GM19043 (cell line): ENCODE data around the gene NEBL.

Experiments used
- ATAC-seq: cut with Tn5 transposase; IDR thresholded peaks from one replicate; pipeline ENCODE4 v1.9.1; 2021; ENCODE audit warnings: low read depth; ENCODE audit not compliant: unreplicated experiment

Gene NEBL

GRCh38 chr10:20903635-20904390, 6.7 kb upstream of the NEBL start:
- no peak for ATAC-seq

DNA sequence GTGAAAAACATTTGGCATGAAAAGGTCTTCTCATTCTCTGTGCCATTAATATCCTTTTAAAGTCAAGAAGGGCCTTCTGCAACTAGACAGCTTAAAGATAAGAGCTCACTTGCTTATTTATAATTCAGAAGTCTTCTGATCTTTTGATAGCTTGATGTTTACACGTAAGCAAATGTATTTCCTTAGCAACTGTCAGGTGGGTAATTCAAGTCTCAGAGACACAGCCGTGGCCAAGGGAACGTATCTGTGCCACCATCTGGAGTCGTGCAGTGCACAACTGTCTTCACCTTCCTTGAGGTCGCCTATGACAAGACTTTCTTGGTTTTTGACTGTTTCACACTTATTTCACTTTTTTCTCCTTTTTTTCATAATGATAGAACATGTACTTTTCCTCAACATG, 4.0 kb upstream of the NEBL start:
- ATAC-seq, result no peak

DNA sequence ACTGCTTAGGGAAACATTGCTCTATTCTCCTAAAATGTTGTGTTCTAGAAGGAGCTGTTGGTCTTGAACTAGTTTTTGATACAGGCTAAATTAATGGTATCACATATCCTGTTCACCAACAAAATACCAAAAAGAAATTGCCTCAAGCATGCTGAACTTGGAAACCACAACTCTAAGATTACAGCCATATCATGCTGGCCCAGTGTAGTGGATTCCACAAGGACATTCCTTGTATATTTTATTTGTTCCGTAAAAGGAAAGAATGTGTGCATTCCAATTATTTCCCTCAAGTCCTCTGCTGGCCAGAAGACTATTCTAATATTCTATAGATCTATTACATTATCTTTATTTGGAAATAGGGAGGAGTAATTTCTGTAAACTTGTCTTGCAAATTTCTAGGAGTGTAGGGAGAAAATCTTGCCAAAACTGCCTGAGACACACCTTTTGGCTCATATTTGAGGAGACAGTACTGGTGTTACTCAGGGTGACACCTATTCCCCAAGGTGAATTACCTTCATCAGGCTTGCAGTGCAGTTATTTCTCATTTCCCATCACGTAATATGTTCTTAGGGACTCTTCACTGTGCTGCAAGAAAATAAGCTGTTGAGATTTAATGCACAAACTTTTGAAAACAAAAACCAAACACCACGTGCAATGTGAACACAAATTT, 1.9 kb upstream of the NEBL start:
- ATAC-seq, result no peak

DNA sequence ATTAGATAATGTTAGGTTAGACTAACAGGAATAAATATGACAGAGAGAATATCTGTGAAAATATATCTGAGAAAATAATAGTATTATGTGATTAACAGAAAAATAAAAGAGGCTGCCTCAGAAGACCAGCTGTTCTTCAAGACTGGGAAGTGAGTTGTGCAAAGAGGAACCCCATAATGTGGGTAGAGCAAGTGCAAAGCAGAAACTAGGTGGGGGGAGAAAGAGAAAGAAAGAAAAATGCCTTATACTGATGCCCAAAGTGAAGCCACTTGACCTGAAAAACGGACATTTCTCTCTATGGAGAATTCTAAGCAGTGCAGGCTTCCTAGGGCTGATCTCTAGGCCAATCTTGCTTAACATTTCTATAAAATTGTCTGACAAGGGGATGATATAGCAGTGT, 3.8 kb downstream of the NEBL start:
- no peak for ATAC-seq

DNA sequence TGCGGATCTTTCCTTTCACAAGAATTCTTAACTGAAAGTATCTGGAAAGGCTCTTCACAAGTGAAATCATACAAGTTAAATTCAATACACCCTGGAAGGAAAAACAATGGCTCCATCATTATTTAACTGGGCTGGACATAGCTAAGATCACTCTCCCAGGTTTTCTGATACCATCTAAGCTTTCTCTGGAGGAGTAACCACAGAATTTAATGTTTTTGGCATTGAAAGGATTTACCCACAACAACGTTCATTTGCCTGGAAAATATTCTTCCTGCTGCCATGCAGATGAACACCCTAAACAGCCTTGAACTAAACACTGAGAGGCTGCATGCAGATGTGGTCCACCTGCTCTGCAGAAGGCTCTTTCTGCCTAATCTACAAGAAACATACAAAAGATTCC, 4.3 kb downstream of the NEBL start:
- ATAC-seq, result no peak

GRCh38 chr10:20892011-20892585, 5.0 kb downstream of the NEBL start:
- no peak for ATAC-seq

GRCh38 chr10:20891338-20891714, 5.8 kb downstream of the NEBL start:
- ATAC-seq, result no peak

- no peak for ATAC-seq
Measured at GRCh38 chr10:20890491-20891337, 6.4 kb downstream of the NEBL start.

GRCh38 chr10:20890009-20890408, 7.1 kb downstream of the NEBL start:
- ATAC-seq, result no peak

DNA sequence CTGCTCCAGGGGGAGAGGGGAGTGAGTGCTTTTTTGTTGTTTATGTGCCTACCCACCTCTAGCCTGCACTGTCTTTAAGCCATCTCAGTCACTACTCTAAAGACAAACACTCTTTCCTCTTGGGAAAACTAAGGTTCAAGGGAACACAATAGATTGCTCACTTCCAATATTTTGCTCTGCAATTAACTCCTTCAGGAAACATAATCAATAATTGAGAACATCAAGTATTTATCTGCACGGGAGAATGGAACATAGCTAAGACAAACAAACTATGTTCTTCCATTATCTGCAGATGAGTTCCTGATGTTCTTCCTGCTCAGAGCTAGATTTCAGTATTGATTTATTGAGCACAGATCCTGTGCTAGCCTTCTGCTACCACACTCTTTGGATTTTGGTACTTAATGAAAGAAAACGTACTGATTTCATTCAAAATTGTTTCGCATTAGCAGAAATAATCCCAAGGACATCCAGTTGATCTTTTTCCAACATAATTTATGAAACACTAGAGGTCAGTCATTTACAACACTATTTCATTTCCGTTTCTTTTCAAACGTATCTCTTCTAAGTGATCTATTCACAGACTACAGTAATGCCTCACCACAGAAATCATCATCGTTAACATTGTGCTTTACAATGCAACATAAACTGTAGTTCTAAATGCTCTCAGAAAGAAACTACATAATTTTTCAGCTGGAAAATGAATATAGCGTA, 8.3 kb downstream of the NEBL start:
- no peak for ATAC-seq

DNA sequence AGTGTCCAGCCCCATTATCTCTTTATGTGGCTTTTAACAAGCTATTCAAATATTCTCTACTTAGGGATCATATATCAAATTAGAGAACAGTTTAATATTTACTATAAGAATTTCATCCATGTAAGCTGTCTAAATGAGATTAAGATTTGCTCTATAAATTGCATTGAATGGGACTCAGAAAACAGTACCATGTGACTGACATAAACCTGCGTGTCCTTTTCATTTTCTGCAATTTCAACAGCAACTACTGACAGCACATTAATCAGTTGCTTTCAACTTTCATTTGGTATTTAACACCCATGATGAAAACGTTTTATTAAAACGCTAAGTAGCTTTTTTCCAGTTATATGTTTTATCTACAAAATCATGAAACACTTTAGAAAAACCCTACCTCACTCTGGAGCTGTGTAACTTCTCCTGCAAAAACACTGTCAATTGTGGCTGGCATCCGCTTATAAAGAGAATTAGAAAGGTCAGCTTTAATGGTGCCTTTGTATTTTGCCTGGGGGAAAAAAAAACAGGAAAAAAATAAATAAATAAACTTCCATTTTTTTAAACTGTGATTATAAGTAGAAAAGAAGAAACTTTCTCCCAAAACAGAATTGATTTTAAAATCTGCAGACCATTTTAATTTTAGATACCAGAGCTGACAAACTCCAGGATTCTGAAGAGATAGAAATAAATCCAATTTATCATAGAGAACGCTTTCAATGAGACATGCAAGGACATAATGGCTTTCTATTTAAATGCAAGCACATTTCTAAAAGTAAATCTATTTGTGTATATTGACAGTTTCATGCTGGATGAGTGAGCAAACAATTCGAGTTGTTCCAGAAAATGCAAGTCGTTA, 9.2 kb downstream of the NEBL start:
- no peak for ATAC-seq

GRCh38 chr10:20885678-20886077, 11.4 kb downstream of the NEBL start:
- ATAC-seq, result no peak

DNA sequence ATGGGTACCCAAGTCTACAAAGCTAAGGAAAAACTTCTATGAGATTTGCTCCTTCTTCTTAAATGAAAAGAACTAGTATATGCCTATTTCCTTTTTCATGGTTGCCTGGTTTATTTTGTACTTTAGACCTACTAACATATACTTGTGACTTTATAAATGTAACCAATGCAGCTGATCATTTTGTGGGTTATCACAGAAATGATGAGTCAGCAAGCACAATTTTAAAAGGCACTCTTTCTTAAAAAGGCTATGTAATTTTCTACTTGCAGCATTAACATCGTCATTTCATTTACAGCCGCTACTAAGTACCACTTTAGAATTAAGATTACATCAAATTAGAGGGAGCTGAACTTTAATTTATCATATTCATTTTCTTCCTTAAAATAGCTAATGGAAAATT, 13.6 kb downstream of the NEBL start:
- no peak for ATAC-seq

GRCh38 chr10:20882091-20882490, 15.0 kb downstream of the NEBL start:
- ATAC-seq, result no peak

DNA sequence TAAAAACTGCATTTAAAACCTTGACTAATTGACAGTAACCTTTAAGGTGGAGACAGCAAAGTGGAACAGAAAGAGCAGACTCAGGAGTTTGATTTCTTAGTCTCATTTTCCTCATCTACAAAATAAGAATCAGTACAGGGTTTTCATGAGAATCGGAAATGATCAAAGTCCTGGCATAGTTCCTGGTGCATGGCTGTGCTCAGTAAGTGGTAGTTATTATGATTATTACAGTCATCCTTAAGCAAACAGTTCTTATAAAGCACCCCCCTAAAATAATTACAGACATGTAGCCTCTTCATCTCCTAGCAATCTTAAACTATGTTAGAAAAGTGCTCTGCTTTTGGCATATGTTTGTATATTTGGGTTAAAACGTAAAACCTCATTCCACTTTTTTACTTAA, 18.0 kb downstream of the NEBL start:
- no peak for ATAC-seq

DNA sequence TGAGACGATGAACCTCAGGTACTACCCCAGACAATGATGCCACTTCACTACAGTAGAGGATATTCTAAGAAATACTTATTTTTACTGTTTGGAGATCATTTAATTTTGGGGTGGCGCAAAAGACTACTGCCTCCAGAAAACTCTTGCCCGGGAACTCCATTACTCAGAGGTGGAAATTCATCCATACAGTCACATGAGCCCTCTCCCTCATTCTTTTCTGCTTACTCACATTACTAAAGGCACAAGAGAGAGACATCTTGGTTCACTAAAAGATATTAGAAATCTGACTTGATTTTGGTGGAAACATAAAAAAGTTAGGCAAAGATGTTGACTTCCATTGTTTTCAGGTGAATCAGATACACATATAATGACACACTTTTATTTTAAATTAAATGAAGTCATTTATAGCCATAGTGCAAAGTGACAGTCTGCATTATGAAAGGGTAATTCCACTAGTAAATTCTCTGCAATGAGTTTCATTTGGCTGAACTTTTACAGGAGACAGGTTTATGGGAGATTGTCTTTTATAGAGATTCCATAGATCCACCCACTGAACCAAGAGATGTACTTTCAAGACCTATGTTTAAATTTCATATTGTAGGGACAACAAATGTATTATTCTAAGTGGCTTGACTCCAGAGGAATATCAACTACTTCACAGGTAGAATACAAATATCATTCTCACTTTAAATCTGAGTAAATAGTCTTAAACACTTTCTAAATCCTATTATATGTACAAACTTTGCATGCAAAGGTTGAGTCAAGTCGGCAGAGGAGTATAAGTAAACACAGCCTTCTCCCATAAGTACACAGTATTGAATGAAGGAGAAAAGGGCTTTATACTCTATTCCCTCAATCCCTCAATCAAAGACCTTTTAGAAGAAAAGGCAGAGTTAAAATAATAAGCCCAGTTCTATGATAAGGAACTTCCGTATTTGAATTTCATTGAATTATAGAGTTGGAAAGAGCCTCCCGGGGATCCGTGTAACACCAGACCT, 18.8 kb downstream of the NEBL start:
- no peak for ATAC-seq

DNA sequence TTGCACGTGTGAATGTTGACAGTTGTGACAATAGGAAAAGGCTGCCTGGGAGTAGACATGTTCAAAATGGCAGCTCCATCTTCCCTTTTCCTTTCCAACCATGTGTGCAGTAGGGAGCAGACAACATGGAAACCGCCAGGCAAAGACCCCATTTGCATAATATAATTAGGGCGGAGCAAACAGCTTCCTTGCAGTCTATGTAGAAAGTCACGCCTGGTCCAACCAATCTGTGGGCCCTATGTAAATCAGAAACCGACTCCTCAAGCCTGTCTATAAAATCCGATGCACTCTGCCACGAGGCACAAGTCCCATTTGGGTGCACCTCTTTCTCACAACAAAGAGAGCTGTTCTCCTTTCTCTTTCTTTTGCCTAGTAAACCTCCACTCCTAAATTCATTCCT, 19.6 kb downstream of the NEBL start:
- ATAC-seq, result no peak

- no peak for ATAC-seq
Measured at GRCh38 chr10:20874261-20874660, 22.9 kb downstream of the NEBL start.
